Gastrocnemius medialis (tissue), 4 donors: Measurements from ENCODE around the gene C5orf46. TPM values are rescaled to one million over a fixed set of nuclear protein-coding genes. Genes with fewer than 3 reads are reported as not detected.

Experiments
- ATAC-seq, 2 donors: fragments of 150-250 bp; one replicate each; pipeline ENCODE4 v1.9.1; 2016
- DNase-seq, 2 donors: peaks; one replicate each; pipeline ENCODE4 v3.0.0-alpha.2; 2019
- H3K27ac ChIP-seq, 4 donors: fragments of 200-600 bp; sonication (generic); 1 replicate in 1 of 4; 2 replicates in 3 of 4; pipeline ENCODE4 v1.5.1; 2016 to 2018; ENCODE audit warnings: mild to moderate bottlenecking in 2 of 4, moderate library complexity in 1 of 4
- H3K27me3 ChIP-seq, 3 donors: fragments of 200-600 bp; sonication (generic) in 2 of 3; 1 replicate in 1 of 3; 2 replicates in 2 of 3; pipeline versions ENCODE4 v1.5.1 to v1.6.0; 2016 to 2019; ENCODE audit warnings: mild to moderate bottlenecking in 1 of 3, moderate library complexity in 1 of 3
- H3K36me3 ChIP-seq, 2 donors: fragments of 200-600 bp; sonication (generic) in 1 of 2; one replicate each; pipeline ENCODE4 v1.5.1; 2017 to 2018
- H3K4me1 ChIP-seq, 2 donors: fragments of 200-600 bp; sonication (generic) in 1 of 2; one replicate each; pipeline ENCODE4 v1.5.1; 2016 to 2017; ENCODE audit warnings: mild to moderate bottlenecking in 2 of 2
- H3K4me3 ChIP-seq, 4 donors: fragments of 200-600 bp; sonication (generic) in 3 of 4; 1 replicate in 1 of 4; 2 replicates in 3 of 4; pipeline ENCODE4 v1.5.1; 2016 to 2019; ENCODE audit warnings: mild to moderate bottlenecking in 2 of 4
- H3K9me3 ChIP-seq, 3 donors: fragments of 200-600 bp; sonication (generic) in 2 of 3; 1 replicate in 1 of 3; 2 replicates in 2 of 3; pipeline ENCODE4 v1.5.1; 2016 to 2019
- POLR2A ChIP-seq, 2 donors: fragments of 450-650 bp; IDR thresholded peaks; one replicate each; pipeline ENCODE4 v1.6.1; 2017; ENCODE audit warnings: antibody characterized with exemption in 2 of 2, mild to moderate bottlenecking in 2 of 2, moderate library complexity in 2 of 2
- in situ Hi-C, 4 donors: fragments of 200-750 bp; cut with MboI; loops; one replicate each; pipeline versions ENCODE4 v1.15.0 to v1.8.0; 2017; ENCODE audit warnings: low sequenced_read_pairs in 4 of 4
- intact Hi-C: fragments of 100-400 bp; cut with DNase I; formaldehyde crosslinking; loops from one replicate; pipeline ENCODE4 v1.15.1; 2023; ENCODE audit warnings: low total_unique reads
- total RNA-seq, 4 donors: library from RNA; depleted of rRNA; stranded (reverse); fragments of >200 nt; gene quantifications; one replicate each; pipeline versions ENCODE4 v1.1.0 to v1.2.3, GENCODE V29; 2016
- TF ChIP-seq, protein P1 (sequence below), 5 experiments: fragments of 450-650 bp in 3 of 5; fragments of 200-600 bp in 2 of 5; sonication (generic) in 2 of 5; IDR thresholded peaks in 4 of 5; conservative IDR thresholded peaks in 1 of 5; 1 replicate in 4 of 5; 2 replicates in 1 of 5; pipeline ENCODE4 v1.5.1; 2016 to 2019; ENCODE audit warnings: antibody characterized with exemption in 5 of 5, mild to moderate bottlenecking in 3 of 5, moderate library complexity in 3 of 5

C5orf46 gene
- total RNA-seq, 4 donors from 2014 or later, result not detected

DNA sequence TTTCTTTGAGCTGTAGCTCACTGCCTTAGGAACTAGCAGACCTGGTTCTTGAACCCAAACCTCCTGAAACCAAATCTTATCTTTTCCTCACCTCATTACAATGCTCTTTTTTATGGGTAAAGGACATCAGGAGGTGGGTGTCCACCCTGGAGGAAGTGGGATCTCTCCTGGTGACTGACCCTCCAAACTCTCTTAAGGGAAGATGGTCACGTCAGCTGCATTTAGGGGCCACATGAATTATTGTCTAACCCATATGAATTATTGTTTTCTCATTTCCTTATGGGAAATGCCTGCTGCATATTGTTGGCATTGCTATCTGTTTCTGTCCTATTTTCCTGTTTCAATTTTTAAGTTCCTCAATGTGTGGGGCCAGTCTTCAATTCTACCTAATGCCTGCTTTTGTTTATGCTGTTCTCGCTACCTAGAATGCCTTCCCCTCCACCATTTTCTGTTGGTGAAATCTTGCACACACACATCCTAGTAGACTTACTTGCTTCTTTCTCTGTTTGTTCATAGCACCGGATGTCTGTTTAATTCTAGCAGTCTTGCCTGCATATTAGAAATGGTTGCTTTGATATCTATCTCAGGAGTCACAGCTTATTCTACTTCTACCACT, 52.9 kb downstream of the C5orf46 start:
- H3K4me3 ChIP-seq, result no peak overlapping the region
- in situ Hi-C loops (loop anchor here in 1 of 4 donors (10.0 kb wide), 1 partner anchor 81 kb away; no protein-coding TSS in a partner anchor), intact Hi-C loops (no loop called here)
- no peak overlapping the region for H3K27ac ChIP-seq
- H3K9me3 ChIP-seq, result no peaks in the 10 kb centered on the region
- H3K27me3 ChIP-seq, result no peaks in the 10 kb centered on the region
- H3K4me1 ChIP-seq, result no peaks in the 10 kb centered on the region
- ATAC-seq, result no peak
- DNase-seq, result no peak
- H3K36me3 ChIP-seq, result no peaks in the 10 kb centered on the region
- TF ChIP-seq POLR2A (IDR thresholded peaks at IDR 0.05), result no peak
- TF ChIP-seq, protein P1, sequence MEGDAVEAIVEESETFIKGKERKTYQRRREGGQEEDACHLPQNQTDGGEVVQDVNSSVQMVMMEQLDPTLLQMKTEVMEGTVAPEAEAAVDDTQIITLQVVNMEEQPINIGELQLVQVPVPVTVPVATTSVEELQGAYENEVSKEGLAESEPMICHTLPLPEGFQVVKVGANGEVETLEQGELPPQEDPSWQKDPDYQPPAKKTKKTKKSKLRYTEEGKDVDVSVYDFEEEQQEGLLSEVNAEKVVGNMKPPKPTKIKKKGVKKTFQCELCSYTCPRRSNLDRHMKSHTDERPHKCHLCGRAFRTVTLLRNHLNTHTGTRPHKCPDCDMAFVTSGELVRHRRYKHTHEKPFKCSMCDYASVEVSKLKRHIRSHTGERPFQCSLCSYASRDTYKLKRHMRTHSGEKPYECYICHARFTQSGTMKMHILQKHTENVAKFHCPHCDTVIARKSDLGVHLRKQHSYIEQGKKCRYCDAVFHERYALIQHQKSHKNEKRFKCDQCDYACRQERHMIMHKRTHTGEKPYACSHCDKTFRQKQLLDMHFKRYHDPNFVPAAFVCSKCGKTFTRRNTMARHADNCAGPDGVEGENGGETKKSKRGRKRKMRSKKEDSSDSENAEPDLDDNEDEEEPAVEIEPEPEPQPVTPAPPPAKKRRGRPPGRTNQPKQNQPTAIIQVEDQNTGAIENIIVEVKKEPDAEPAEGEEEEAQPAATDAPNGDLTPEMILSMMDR (IDR thresholded peaks at IDR 0.05 in 4 of 5, conservative IDR thresholded peaks at IDR 0.05 in 1 of 5), result no peak

DNA sequence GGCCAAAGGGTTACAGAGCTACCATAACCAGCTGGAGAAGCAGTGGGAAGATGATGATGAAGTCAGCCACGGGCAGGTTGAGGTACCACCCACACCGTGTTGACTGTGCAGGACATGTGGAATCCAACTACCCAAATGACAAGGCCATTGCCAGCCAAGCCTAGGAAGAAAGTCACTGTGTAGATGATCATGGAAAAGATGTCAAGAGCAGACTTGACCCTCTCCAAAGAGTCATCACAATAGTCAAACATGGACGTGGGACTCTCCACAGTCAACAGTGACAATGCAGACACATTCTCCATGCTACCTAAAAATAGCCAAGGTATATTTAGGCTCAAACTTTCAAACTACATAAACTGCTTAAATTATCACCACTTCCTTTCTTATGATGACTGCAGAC, 54.0 kb downstream of the C5orf46 start:
- ATAC-seq (no peak), DNase-seq (no peak)
- Histone ChIP-seq H3K27ac (no peak overlapping the region), H3K27me3 (no peaks in the 10 kb centered on the region), H3K9me3 (no peaks in the 10 kb centered on the region), H3K36me3 (no peaks in the 10 kb centered on the region), H3K4me1 (no peaks in the 10 kb centered on the region), H3K4me3 (no peak overlapping the region)
- intact Hi-C loops (no loop called here), in situ Hi-C loops (loop anchor here in 1 of 4 donors (10.0 kb wide), 1 partner anchor 82 kb away; no protein-coding TSS in a partner anchor)
- TF ChIP-seq, protein P1 (IDR thresholded peaks at IDR 0.05 in 4 of 5, conservative IDR thresholded peaks at IDR 0.05 in 1 of 5), result no peak
- TF ChIP-seq POLR2A (IDR thresholded peaks at IDR 0.05), result no peak

GRCh38 chr5:147851578-147851977, 54.8 kb downstream of the C5orf46 start:
- no peak overlapping the region for H3K4me3 ChIP-seq
- no peaks in the 10 kb centered on the region for H3K4me1 ChIP-seq
- intact Hi-C loops (no loop called here), in situ Hi-C loops (loop anchor here in 1 of 4 donors (10.0 kb wide), 1 partner anchor 83 kb away; no protein-coding TSS in a partner anchor)
- H3K27ac ChIP-seq, result no peak overlapping the region
- TF ChIP-seq POLR2A (IDR thresholded peaks at IDR 0.05), result no peak
- TF ChIP-seq, protein P1 (IDR thresholded peaks at IDR 0.05 in 4 of 5, conservative IDR thresholded peaks at IDR 0.05 in 1 of 5), result no peak
- H3K36me3 ChIP-seq, result no peaks in the 10 kb centered on the region
- no peaks in the 10 kb centered on the region for H3K27me3 ChIP-seq
- no peak for ATAC-seq
- no peak for DNase-seq
- no peaks in the 10 kb centered on the region for H3K9me3 ChIP-seq

DNA sequence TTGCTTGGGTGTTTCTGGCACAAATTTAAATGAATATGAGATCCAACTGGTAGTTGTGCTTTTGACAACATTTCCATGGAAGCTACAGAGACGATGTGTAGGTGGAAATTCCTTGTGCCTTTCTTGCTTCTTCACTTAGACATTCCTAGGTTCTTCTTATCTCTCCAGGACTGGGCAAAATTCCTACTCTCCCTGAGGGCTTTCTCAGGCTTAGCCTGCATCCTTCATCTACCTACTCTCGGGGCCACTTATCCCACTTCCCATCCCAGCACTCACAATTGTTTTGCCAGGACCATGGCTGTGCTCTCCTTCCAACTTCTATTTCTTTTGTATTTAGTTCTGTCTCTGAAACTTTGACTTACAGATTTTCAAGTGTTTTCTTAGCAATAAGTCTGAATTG, 57.1 kb downstream of the C5orf46 start:
- no peaks in the 10 kb centered on the region for H3K27me3 ChIP-seq
- in situ Hi-C loops (no loop called here), intact Hi-C loops (no loop called here)
- no peak overlapping the region for H3K4me3 ChIP-seq
- DNase-seq (no peak), ATAC-seq (no peak)
- no peaks in the 10 kb centered on the region for H3K36me3 ChIP-seq
- H3K27ac ChIP-seq, result no peak overlapping the region
- TF ChIP-seq, protein P1 (IDR thresholded peaks at IDR 0.05 in 4 of 5, conservative IDR thresholded peaks at IDR 0.05 in 1 of 5), result no peak
- no peak for TF ChIP-seq POLR2A (IDR thresholded peaks at IDR 0.05)
- H3K4me1 ChIP-seq, result no peaks in the 10 kb centered on the region
- no peaks in the 10 kb centered on the region for H3K9me3 ChIP-seq

GRCh38 chr5:147845618-147846017, 60.7 kb downstream of the C5orf46 start:
- no peak for ATAC-seq
- intact Hi-C loops, result no loop called here
- Histone ChIP-seq H3K27ac (no peak overlapping the region), H3K36me3 (no peaks in the 10 kb centered on the region), H3K9me3 (no peaks in the 10 kb centered on the region), H3K4me1 (no peaks in the 10 kb centered on the region), H3K27me3 (no peaks in the 10 kb centered on the region), H3K4me3 (no peak overlapping the region)
- TF ChIP-seq, protein P1 (IDR thresholded peaks at IDR 0.05 in 4 of 5, conservative IDR thresholded peaks at IDR 0.05 in 1 of 5), result no peak
- TF ChIP-seq POLR2A (IDR thresholded peaks at IDR 0.05), result no peak
- no peak for DNase-seq
- in situ Hi-C loops, result no loop called here
